H9 (cell line): ENCODE results near the gene GFOD2. TPM values are rescaled to one million over a fixed set of nuclear protein-coding genes. Genes with fewer than 3 reads are reported as not detected.

Experiments
- DNase-seq: peaks from one replicate; pipeline ENCODE4 v3.0.0-alpha.2; 2017
- H2AFZ ChIP-seq: one replicate; pipeline ENCODE4 v1.6.1; 2013; ENCODE audit warnings: mild to moderate bottlenecking, low read length, control low read depth, moderate library complexity
- H2AK5ac ChIP-seq: 2 replicates; pipeline ENCODE4 v1.6.1; 2013; ENCODE audit warnings: low read length, control low read depth, mixed read lengths; ENCODE audit not compliant: insufficient read length
- H2BK120ac ChIP-seq: one replicate; pipeline ENCODE4 v1.6.1; 2013; ENCODE audit warnings: low read depth, mild to moderate bottlenecking, low read length, control low read depth, inconsistent platforms; ENCODE audit not compliant: poor library complexity, severe bottlenecking
- H2BK12ac ChIP-seq: 2 replicates; pipeline ENCODE4 v1.6.1; 2013; ENCODE audit warnings: low read length, control low read depth, mixed read lengths, low read depth; ENCODE audit not compliant: insufficient read length
- H2BK15ac ChIP-seq: 2 replicates; pipeline ENCODE4 v1.6.1; 2013; ENCODE audit warnings: low read depth, low read length, control low read depth
- H2BK20ac ChIP-seq: one replicate; pipeline ENCODE4 v1.6.1; 2013; ENCODE audit warnings: low read depth, mild to moderate bottlenecking, low read length, control low read depth, inconsistent platforms; ENCODE audit not compliant: poor library complexity, severe bottlenecking
- H2BK5ac ChIP-seq: 2 replicates; pipeline ENCODE4 v1.6.1; 2013; ENCODE audit warnings: low read length, control low read depth, mixed read lengths; ENCODE audit not compliant: insufficient read length
- H3K14ac ChIP-seq: 2 replicates; pipeline ENCODE4 v1.6.1; 2013; ENCODE audit warnings: low read length, control low read depth; ENCODE audit not compliant: insufficient read depth
- H3K18ac ChIP-seq: 2 replicates; pipeline ENCODE4 v1.6.1; 2013; ENCODE audit warnings: low read depth, mild to moderate bottlenecking, mixed read lengths, low read length, control low read depth; ENCODE audit not compliant: insufficient read length
- H3K23ac ChIP-seq: 2 replicates; pipeline ENCODE4 v1.6.1; 2013; ENCODE audit warnings: low read length, control low read depth, mixed read lengths, low read depth; ENCODE audit not compliant: insufficient read length
- H3K23me2 ChIP-seq: 2 replicates; pipeline ENCODE4 v1.6.1; 2013; ENCODE audit warnings: low read depth, mild to moderate bottlenecking, mixed read lengths, low read length, control low read depth; ENCODE audit not compliant: insufficient read length, poor library complexity, severe bottlenecking
- H3K27ac ChIP-seq: 2 replicates; pipeline ENCODE4 v1.5.1; 2013; ENCODE audit warnings: low read length, control low read depth, mixed read lengths, low read depth; ENCODE audit not compliant: insufficient read length
- H3K27me3 ChIP-seq: 2 replicates; pipeline ENCODE4 v1.6.1; 2013; ENCODE audit warnings: low read length, control low read depth, inconsistent platforms; ENCODE audit not compliant: insufficient read depth
- H3K4ac ChIP-seq: 2 replicates; pipeline ENCODE4 v1.6.1; 2013; ENCODE audit warnings: low read depth, mild to moderate bottlenecking, control low read depth, inconsistent platforms, low read length, moderate library complexity
- H3K4me1 ChIP-seq: 2 replicates; pipeline ENCODE4 v1.6.1; 2013; ENCODE audit warnings: low read length, control low read depth, inconsistent platforms; ENCODE audit not compliant: insufficient read depth
- H3K4me2 ChIP-seq: 2 replicates; pipeline ENCODE4 v1.6.1; 2013; ENCODE audit warnings: low read length, control low read depth, mixed read lengths; ENCODE audit not compliant: insufficient read length, insufficient read depth
- H3K56ac ChIP-seq: 2 replicates; pipeline ENCODE4 v1.6.1; 2013; ENCODE audit warnings: low read depth, mild to moderate bottlenecking, mixed read lengths, low read length, control low read depth; ENCODE audit not compliant: insufficient read length
- H3K79me1 ChIP-seq: 2 replicates; pipeline ENCODE4 v1.6.1; 2013; ENCODE audit warnings: low read depth, mild to moderate bottlenecking, moderate library complexity, low read length, control low read depth, inconsistent platforms; ENCODE audit not compliant: insufficient read depth, poor library complexity, severe bottlenecking
- H3K79me2 ChIP-seq: 2 replicates; pipeline ENCODE4 v1.6.1; 2013; ENCODE audit warnings: low read length, control low read depth, inconsistent platforms; ENCODE audit not compliant: insufficient read depth
- H3K9ac ChIP-seq: 2 replicates; pipeline ENCODE4 v1.6.1; 2013; ENCODE audit warnings: low read length, control low read depth, mixed read lengths; ENCODE audit not compliant: insufficient read length; ENCODE audit errors: extremely low read depth
- H3K9me3 ChIP-seq: one replicate; pipeline ENCODE4 v1.6.1; 2013; ENCODE audit warnings: low read depth, low read length, inconsistent platforms; ENCODE audit not compliant: control insufficient read depth
- H3T11ph ChIP-seq: one replicate; pipeline ENCODE4 v1.6.1; 2013; ENCODE audit warnings: mild to moderate bottlenecking, low read length, control low read depth, inconsistent platforms
- H4K20me1 ChIP-seq: one replicate; pipeline ENCODE4 v1.6.1; 2013; ENCODE audit not compliant: control insufficient read depth, insufficient read length, insufficient read depth
- H4K5ac ChIP-seq: 2 replicates; pipeline ENCODE4 v1.6.1; 2013; ENCODE audit warnings: low read depth, mild to moderate bottlenecking, mixed read lengths, low read length, control low read depth; ENCODE audit not compliant: insufficient read length
- H4K8ac ChIP-seq: replicated peaks from 2 replicates; pipeline ENCODE4 v1.6.1; 2013; ENCODE audit warnings: low read length, control low read depth, mixed read lengths, low read depth; ENCODE audit not compliant: insufficient read length
- H4K91ac ChIP-seq: 2 replicates; pipeline ENCODE4 v1.6.1; 2013; ENCODE audit warnings: low read depth, mild to moderate bottlenecking, moderate library complexity, mixed read lengths, low read length, control low read depth; ENCODE audit not compliant: insufficient read length
- H3K27ac Mint-ChIP-seq, 3 experiments: 2 replicates in 2 of 3; 3 replicates in 1 of 3; pipeline ENCODE4 v1.8.0; 2020 to 2021; ENCODE audit warnings: mixed read lengths in 3 of 3, mild to moderate bottlenecking in 1 of 3, moderate library complexity in 1 of 3
- H3K27me3 Mint-ChIP-seq: 2 replicates; pipeline ENCODE4 v1.8.0; 2021; ENCODE audit warnings: low read depth, mild to moderate bottlenecking, moderate library complexity, mixed read lengths
- H3K36me3 Mint-ChIP-seq, 3 experiments: 2 replicates in 2 of 3; 3 replicates in 1 of 3; pipeline ENCODE4 v1.8.0; 2020 to 2021; ENCODE audit warnings: low read depth in 3 of 3, mixed read lengths in 3 of 3; ENCODE audit not compliant: insufficient read depth in 1 of 3
- H3K4me1 Mint-ChIP-seq, 2 experiments: 2 replicates each; pipeline ENCODE4 v1.8.0; 2020; ENCODE audit warnings: mixed read lengths in 2 of 2
- H3K4me3 Mint-ChIP-seq, 2 experiments: 2 replicates in 1 of 2; 3 replicates in 1 of 2; pipeline ENCODE4 v1.8.0; 2020 to 2021; ENCODE audit warnings: mild to moderate bottlenecking in 2 of 2, mixed read lengths in 2 of 2, moderate library complexity in 1 of 2
- H3K9me3 Mint-ChIP-seq, 2 experiments: 2 replicates in 1 of 2; 3 replicates in 1 of 2; pipeline ENCODE4 v1.8.0; 2020; ENCODE audit warnings: mild to moderate bottlenecking in 2 of 2, mixed read lengths in 2 of 2, moderate library complexity in 1 of 2
- WGBS: extraction: QIAGEN DNeasy Blood & Tissue Kit; methylation state at CpG from one replicate; pipeline ENCODE4 v1.1.7; 2013; ENCODE audit warnings: missing lambda C conversion rate, low lambda C conversion rate, mixed read lengths; ENCODE audit not compliant: insufficient read length; ENCODE audit errors: extremely low coverage; 5-methylcytosine and 5-hydroxymethylcytosine counted together
- total RNA-seq: library from RNA; stranded (reverse); gene quantifications from 2 replicates; pipeline ENCODE4 v1.2.1, GENCODE V29; 2021
- TF ChIP-seq, protein P1 (sequence below): fragments of 200-600 bp; sonication (generic); conservative IDR thresholded peaks from 3 replicates; pipeline ENCODE4 v1.8.0; 2021; ENCODE audit warnings: antibody characterized with exemption, mild to moderate bottlenecking

GFOD2 gene
- total RNA-seq, 1 experiment from 2014 or later = 21.8 TPM

DNA sequence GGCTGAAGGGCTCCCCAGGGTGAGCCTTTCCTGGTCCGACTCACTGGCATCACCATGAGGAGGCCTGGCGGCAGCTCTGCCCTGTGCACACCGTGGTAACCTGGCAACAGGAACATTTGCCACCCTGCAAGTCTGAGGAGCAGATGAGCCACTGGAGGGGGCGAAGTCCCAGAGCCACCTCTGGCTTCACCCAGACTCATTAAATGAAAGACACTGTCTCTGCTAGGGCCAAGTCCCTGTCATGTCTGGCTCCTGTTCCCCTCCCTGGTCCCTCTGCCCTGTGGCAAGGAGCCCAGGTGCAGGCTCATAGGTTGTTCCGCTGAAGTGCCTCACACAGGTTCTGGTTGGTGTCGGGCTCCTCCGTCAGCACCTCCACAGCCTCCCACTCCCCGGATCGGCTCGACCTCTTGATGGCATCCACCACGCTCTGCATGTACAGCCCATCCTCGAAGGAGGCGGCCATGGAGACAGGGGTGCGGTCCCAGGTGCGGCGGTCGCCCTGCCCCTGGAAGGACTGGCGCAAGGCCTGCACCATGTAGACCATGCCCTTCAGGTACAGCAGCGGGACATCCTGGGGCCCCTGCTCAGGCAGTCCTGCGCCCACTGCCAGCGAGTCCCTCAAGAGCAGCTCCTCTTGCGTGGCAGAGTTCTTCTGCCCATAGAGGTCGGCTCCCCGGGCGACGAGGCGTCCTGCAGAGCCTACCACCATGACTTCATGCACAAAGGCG, 44.1 kb downstream of the GFOD2 start:
- no peak overlapping the region; the same call in 1 of the 2 replicates for H3K14ac ChIP-seq
- H3K9me3 ChIP-seq = no peaks in the 10 kb centered on the region
- no peak overlapping the region for H4K8ac ChIP-seq
- TF ChIP-seq, protein P1, sequence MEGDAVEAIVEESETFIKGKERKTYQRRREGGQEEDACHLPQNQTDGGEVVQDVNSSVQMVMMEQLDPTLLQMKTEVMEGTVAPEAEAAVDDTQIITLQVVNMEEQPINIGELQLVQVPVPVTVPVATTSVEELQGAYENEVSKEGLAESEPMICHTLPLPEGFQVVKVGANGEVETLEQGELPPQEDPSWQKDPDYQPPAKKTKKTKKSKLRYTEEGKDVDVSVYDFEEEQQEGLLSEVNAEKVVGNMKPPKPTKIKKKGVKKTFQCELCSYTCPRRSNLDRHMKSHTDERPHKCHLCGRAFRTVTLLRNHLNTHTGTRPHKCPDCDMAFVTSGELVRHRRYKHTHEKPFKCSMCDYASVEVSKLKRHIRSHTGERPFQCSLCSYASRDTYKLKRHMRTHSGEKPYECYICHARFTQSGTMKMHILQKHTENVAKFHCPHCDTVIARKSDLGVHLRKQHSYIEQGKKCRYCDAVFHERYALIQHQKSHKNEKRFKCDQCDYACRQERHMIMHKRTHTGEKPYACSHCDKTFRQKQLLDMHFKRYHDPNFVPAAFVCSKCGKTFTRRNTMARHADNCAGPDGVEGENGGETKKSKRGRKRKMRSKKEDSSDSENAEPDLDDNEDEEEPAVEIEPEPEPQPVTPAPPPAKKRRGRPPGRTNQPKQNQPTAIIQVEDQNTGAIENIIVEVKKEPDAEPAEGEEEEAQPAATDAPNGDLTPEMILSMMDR = no peak
- no peak overlapping the region for H3K56ac ChIP-seq
- DNase-seq = no peak
- no peak overlapping the region for H2BK120ac ChIP-seq
- Mint-ChIP-seq H3K36me3 (peaks cover 0 to 5% (median 2%) of the 10 kb centered on the region in 3 experiments; a peak in 3 of 7 replicates), H3K27me3 (no peaks in the 10 kb centered on the region), H3K9me3 (no peaks in the 10 kb centered on the region), H3K4me1 (0 out of 4 replicates have a peak, but pooled peaks cover 0 to 2% of the 10 kb centered on the region in 2 experiments), H3K4me3 (no peak overlapping the region), H3K27ac (no peak overlapping the region)
- H2BK20ac ChIP-seq = no peak overlapping the region
- H3K27me3 ChIP-seq = no peaks in the 10 kb centered on the region
- H4K5ac ChIP-seq = no peak overlapping the region
- peaks cover 3% of the 10 kb centered on the region for H4K20me1 ChIP-seq
- no peak overlapping the region for H2AK5ac ChIP-seq
- H3K23me2 ChIP-seq = no peaks in the 10 kb centered on the region
- H3K27ac ChIP-seq = no peak overlapping the region
- no peak overlapping the region for H3K23ac ChIP-seq
- no CpG with 5 or more reads among the region's 28 CpGs for WGBS
- H2BK5ac ChIP-seq = no peak overlapping the region
- H3K9ac ChIP-seq = no peak overlapping the region
- H2AFZ ChIP-seq = no peak overlapping the region
- no peak overlapping the region for H4K91ac ChIP-seq
- no peak overlapping the region for H3K4ac ChIP-seq
- H3K4me2 ChIP-seq = no peak overlapping the region
- H3T11ph ChIP-seq = no peak overlapping the region
- no peak overlapping the region for H2BK15ac ChIP-seq
- H3K79me2 ChIP-seq = no peaks in the 10 kb centered on the region
- no peaks in the 10 kb centered on the region for H3K79me1 ChIP-seq
- H2BK12ac ChIP-seq = no peak overlapping the region
- no peak overlapping the region for H3K18ac ChIP-seq
- H3K4me1 ChIP-seq = no peaks in the 10 kb centered on the region
